GM12872 (cell line): ENCODE measurements around the gene SLC22A2.

Experiments used
- TF ChIP-seq, protein P1 (sequence below): IDR thresholded peaks from 3 replicates; pipeline ENCODE4 v1.5.1; 2011; ENCODE audit warnings: low read depth, mild to moderate bottlenecking, low read length, moderate library complexity; ENCODE audit not compliant: insufficient read depth

SLC22A2 gene

DNA sequence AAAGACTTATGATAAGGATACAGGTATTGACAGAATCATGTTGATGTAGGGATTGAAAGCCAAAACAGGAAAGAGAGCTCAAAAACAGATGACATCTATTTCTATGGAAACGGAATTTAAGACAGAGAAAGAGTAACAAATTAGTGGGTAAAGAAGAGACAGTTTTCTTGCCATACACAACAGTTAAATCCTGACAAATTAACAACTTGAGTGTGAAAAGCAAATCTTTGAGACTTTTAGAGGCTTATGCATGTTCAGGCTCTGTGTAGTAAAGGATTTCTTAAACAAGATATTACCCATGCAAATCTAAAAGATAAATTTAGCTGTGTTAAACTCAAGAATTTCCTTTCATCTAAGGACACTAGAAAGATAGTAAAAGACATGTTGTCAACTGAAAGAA lies 68.5 kb downstream of the SLC22A2 start:
- TF ChIP-seq, protein P1, sequence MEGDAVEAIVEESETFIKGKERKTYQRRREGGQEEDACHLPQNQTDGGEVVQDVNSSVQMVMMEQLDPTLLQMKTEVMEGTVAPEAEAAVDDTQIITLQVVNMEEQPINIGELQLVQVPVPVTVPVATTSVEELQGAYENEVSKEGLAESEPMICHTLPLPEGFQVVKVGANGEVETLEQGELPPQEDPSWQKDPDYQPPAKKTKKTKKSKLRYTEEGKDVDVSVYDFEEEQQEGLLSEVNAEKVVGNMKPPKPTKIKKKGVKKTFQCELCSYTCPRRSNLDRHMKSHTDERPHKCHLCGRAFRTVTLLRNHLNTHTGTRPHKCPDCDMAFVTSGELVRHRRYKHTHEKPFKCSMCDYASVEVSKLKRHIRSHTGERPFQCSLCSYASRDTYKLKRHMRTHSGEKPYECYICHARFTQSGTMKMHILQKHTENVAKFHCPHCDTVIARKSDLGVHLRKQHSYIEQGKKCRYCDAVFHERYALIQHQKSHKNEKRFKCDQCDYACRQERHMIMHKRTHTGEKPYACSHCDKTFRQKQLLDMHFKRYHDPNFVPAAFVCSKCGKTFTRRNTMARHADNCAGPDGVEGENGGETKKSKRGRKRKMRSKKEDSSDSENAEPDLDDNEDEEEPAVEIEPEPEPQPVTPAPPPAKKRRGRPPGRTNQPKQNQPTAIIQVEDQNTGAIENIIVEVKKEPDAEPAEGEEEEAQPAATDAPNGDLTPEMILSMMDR: no peak

DNA sequence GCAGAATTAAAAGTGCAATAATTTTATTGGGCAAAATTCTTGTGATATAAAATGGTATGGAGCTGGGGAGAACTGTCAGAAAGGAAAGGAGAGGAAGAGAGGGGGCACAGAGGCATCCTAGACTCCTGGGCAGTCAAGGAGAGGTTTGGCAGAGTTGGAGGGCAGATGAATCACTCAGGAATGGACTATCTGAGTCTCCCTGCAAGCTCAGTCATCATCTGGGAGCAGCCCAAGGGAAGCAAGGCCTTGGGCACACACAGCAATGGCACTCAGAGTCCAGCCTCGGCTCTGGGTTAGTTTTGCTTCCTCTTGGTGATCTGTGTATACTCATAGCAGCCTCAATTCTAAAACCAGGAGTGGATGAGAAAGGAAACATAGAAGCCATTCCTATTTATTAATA lies 69.8 kb downstream of the SLC22A2 start:
- TF ChIP-seq, protein P1: no peak

DNA sequence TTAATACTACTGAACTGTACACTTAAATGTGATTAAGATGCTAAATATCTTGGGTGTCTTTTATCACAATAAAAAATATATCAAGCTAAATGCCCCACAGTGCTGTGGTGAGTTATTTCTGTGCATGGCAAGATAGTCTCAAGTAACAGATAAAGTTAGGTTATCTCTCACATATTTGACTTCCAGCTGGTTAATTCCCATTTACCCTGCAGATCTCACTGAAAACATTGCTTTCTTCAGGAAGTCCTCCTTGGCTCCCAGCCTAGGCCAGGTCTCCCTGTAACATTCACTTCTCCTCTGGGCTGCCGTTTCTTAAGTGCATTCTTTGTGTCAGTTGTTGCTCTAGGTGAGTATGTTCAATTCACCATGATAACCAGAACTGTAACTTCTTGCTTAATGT lies 77.9 kb downstream of the SLC22A2 start:
- TF ChIP-seq, protein P1: no peak

DNA sequence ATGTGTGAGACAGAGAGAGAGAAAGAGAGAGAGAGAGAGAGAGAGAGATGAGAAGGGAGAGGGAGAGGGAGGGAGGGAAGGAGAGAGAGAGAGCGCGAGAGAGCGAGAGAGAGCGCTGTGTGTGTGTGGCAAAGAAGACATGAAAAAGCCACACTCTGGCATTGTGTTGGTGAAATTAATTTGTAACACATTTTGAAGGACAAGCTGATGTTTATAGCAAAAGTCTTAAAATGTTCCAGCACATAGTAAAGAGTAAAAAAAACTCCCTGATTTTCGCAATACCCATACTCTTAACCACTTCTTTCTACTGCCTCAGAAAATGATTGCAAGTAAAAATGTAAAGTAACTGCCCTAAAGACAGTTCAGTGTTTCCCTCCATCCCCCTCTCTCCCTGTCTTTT lies 80.3 kb downstream of the SLC22A2 start:
- TF ChIP-seq, protein P1: no peak

DNA sequence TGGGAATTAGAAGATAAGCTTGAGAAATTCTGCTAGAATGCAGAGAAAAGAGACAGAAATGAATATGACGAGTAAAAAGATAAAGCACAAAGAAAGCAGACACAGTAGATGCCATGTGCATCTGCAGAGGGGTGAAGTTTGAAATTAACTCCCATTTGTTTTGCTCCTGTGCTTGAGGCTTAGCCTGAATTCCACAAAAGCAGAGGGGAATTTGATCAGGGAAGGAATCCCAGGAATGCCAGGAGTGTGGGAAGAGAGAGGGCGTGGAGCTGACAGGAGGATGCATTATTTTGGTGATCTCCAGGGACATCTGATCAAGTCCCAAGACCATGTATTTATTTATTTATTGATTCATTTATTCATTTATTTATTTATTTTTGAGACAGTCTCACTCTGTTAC lies 81.4 kb downstream of the SLC22A2 start:
- TF ChIP-seq, protein P1: no peak

DNA sequence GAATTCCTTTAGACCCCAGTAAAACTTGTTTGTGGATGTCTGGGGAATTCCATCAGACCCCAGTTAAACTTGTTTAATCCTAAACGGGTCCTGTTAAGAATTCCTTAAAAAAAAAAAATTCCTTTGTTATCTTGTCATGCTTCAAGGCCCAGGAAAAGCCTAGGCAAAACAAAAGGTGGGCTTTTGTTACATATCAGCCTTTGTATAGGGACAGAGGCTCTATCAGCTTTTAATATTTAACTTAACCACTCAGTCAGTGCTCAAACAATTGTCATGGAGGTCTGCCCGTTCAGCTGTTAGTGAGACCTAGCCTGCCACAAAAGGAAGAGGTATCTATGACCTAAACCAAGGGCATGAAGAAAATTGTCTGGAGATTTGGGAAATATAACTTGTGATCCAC lies 83.9 kb downstream of the SLC22A2 start:
- TF ChIP-seq, protein P1: no peak

DNA sequence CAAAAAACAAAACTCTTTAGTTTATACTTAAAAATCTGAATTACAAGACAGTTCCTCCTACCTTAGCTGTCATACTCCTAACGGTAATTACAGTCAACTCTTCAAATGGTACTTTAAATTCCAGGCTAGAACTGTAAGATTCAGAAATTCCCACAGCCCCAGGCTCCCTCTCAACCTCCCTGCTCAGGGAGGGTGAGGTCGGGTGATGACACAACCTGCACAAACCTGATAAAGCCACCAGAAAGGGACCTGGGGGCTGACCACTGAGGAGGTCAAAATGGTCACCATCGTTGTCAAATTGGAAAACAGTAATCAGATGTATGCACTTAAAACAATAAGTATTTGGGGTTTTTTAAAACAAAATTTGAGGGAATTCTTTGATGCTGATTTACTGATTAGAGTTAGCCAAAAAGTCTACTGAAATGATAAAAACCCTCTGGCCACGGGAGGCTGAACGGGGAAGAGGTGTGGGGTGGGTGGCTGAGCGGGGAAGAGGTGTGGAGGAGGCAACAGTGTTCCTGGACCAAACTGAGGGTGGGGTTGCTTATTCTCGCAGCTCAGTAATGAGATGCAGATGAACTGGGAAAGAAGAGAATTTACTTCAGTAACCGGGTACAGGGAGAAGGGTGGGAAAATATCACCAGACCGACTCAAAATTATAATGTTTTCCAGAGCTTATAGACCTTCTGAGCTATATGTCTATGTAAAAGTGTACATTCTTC lies 84.7 kb downstream of the SLC22A2 start:
- TF ChIP-seq, protein P1: no peak
